OCI-LY7 (cell line): ENCODE data around the gene LTV1.

ENCODE experiments used
- CTCF ChIP-seq: fragments of 200-600 bp; sonication (generic); conservative IDR thresholded peaks from 2 replicates; pipeline ENCODE4 v1.5.1; 2014; ENCODE audit warnings: mild to moderate bottlenecking, antibody characterized with exemption, low read length, moderate library complexity, mixed read lengths
- EZH2phosphoT487 ChIP-seq: fragments of 200-600 bp; sonication (generic); IDR thresholded peaks from 2 replicates; pipeline ENCODE4 v1.6.1; 2018; ENCODE audit warnings: low read depth, borderline replicate concordance, mild to moderate bottlenecking, mixed run types, antibody characterized with exemption, low read length, moderate library complexity, mixed read lengths

GRCh38 chr6:143894655-143895054, 51.5 kb downstream of the LTV1 start:
- no peak for TF ChIP-seq CTCF
- TF ChIP-seq EZH2phosphoT487: no peak
